ENCODE results near the gene WWTR1.

WWTR1 gene

GRCh38 chr3:149701206-149701976 is 43.6 kb upstream of the WWTR1 start:
- DNase-seq (ENCODE audit: low read depth), result no peak
- H3K4me3 ChIP-seq (ENCODE audit: low read depth, low read length), result no peak overlapping the region
- TF ChIP-seq MYC (IDR thresholded peaks at IDR 0.05; ENCODE audit: low read depth, low read length) (no peak), CTCF (IDR thresholded peaks at IDR 0.05; ENCODE audit: low read depth, low read length) (no peak), POLR2A (IDR thresholded peaks at IDR 0.05; ENCODE audit: extremely low read depth, insufficient read length) (no peak), MAX (IDR thresholded peaks at IDR 0.05; ENCODE audit: low read depth, low read length) (no peak)

- no peak for DNase-seq (ENCODE audit: low read depth)
- TF ChIP-seq MAX (IDR thresholded peaks at IDR 0.05; ENCODE audit: low read depth, low read length) (no peak), CTCF (IDR thresholded peaks at IDR 0.05; ENCODE audit: low read depth, low read length) (no peak), POLR2A (IDR thresholded peaks at IDR 0.05; ENCODE audit: extremely low read depth, insufficient read length) (no peak), MYC (IDR thresholded peaks at IDR 0.05; ENCODE audit: low read depth, low read length) (no peak)
- H3K4me3 ChIP-seq (ENCODE audit: low read depth, low read length), result no peak overlapping the region
These were observed 30.4 kb upstream of the WWTR1 start for GRCh38 chr3:149688122-149688757.

GRCh38 chr3:149686996-149687395 is 29.2 kb upstream of the WWTR1 start:
- TF ChIP-seq POLR2A (IDR thresholded peaks at IDR 0.05; ENCODE audit: extremely low read depth, insufficient read length) (no peak), CTCF (IDR thresholded peaks at IDR 0.05; ENCODE audit: low read depth, low read length) (no peak), MYC (IDR thresholded peaks at IDR 0.05; ENCODE audit: low read depth, low read length) (no peak), MAX (IDR thresholded peaks at IDR 0.05; ENCODE audit: low read depth, low read length) (no peak)
- DNase-seq (ENCODE audit: low read depth), result no peak
- H3K4me3 ChIP-seq (ENCODE audit: low read depth, low read length), result no peak overlapping the region

- TF ChIP-seq MAX (IDR thresholded peaks at IDR 0.05; ENCODE audit: low read depth, low read length) (no peak), POLR2A (IDR thresholded peaks at IDR 0.05; ENCODE audit: extremely low read depth, insufficient read length) (no peak), CTCF (IDR thresholded peaks at IDR 0.05; ENCODE audit: low read depth, low read length) (no peak), MYC (IDR thresholded peaks at IDR 0.05; ENCODE audit: low read depth, low read length) (no peak)
- H3K4me3 ChIP-seq (ENCODE audit: low read depth, low read length), result no peak overlapping the region
- no peak for DNase-seq (ENCODE audit: low read depth)
These were observed 20.6 kb upstream of the WWTR1 start for GRCh38 chr3:149678351-149678950.

GRCh38 chr3:149673393-149673792 is 15.6 kb upstream of the WWTR1 start:
- H3K4me3 ChIP-seq (ENCODE audit: low read depth, low read length), result no peak overlapping the region
- no peak for DNase-seq (ENCODE audit: low read depth)
- no peak for TF ChIP-seq CTCF (IDR thresholded peaks at IDR 0.05; ENCODE audit: low read depth, low read length)
- no peak for TF ChIP-seq POLR2A (IDR thresholded peaks at IDR 0.05; ENCODE audit: extremely low read depth, insufficient read length)
- no peak for TF ChIP-seq MAX (IDR thresholded peaks at IDR 0.05; ENCODE audit: low read depth, low read length)
- TF ChIP-seq MYC (IDR thresholded peaks at IDR 0.05; ENCODE audit: low read depth, low read length), result no peak

All from NB4 (cell line).